HFFc6 (cell line): ENCODE results near the gene VTCN1. TPM values are rescaled to one million over a fixed set of nuclear protein-coding genes. Genes with fewer than 3 reads are reported as not detected.

Experiments used
- DNase-seq: peaks from one replicate; pipeline ENCODE4 v3.0.0-alpha.2; 2018
- H3K27ac Mint-ChIP-seq: 2 replicates; pipeline ENCODE4 v1.8.0; 2020; ENCODE audit warnings: mild to moderate bottlenecking, mixed read lengths
- H3K27me3 Mint-ChIP-seq: 2 replicates; pipeline ENCODE4 v1.8.0; 2021; ENCODE audit warnings: mild to moderate bottlenecking, moderate library complexity, mixed read lengths; ENCODE audit not compliant: insufficient read depth
- H3K36me3 Mint-ChIP-seq: 2 replicates; pipeline ENCODE4 v1.8.0; 2021; ENCODE audit warnings: low read depth, mixed read lengths
- H3K4me1 Mint-ChIP-seq: 2 replicates; pipeline ENCODE4 v1.8.0; 2020; ENCODE audit warnings: low read depth, mixed read lengths
- H3K4me3 Mint-ChIP-seq: 2 replicates; pipeline ENCODE4 v1.8.0; 2020; ENCODE audit warnings: mild to moderate bottlenecking, moderate library complexity, mixed read lengths
- H3K9me3 Mint-ChIP-seq: 2 replicates; pipeline ENCODE4 v1.8.0; 2020; ENCODE audit warnings: mild to moderate bottlenecking, mixed read lengths
- microRNA-seq: library from miRNA; unstranded; fragments of <30 nt; microRNA quantifications from one replicate; pipeline ENCODE4, GENCODE V29; 2019
- total RNA-seq, 6 experiments: library from RNA; stranded (reverse); fragmentation: NEBNext Ultra II Directional; extraction: Animal tissue kit (Norgen Biotek cat#: 25700); gene quantifications; 2 replicates in 1 of 6; 3 replicates in 5 of 6; pipeline ENCODE4 v1.2.3, GENCODE V29; 2021
- TF ChIP-seq, protein P1 (sequence below): fragments of 200-600 bp; sonication (generic); IDR thresholded peaks from 2 replicates; pipeline ENCODE4 v1.5.0; 2021; ENCODE audit warnings: antibody characterized with exemption, mild to moderate bottlenecking

Gene VTCN1
- total RNA-seq, 6 experiments from 2014 or later = not detected

DNA sequence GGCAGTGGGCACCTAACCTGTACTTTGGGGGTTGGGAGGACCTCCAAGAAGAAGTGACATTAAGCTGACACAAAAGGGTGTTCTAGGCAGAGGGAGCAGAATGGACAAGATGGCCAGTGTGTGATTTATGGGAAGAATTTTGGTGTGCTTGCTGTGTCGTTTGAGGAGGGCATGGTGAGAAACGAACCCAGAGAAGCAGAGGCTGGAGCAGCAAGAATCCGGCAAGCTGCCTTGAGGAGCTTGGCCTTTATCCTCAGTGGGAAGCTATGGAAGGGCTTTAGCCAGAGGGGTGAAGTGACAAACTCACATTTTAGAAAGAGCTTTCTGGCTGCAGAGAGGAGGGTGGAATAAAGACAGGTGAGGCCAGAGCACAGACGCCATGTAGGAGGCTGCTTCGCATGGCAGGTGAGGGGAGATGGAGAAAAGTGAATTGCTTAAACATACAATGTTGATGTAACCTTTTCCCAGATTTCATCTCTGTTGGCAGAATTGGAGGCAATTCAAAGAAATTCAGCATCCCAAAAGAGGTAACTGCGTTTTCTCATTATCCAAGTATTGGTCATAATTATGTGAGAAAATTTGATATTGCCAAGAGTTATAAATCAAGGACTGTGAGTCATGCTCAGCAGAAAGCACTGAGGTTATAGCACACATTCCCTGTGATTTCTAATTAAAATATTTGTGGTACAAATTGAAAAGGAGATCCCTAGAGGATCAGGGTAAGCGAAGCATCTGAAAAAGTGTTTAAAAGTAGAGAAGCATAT is 115.7 kb downstream of the VTCN1 start:
- peak; percentile 73 for DNase-seq
- Mint-ChIP-seq H3K4me3 (peak overlapping the region; percentile 81; the same call in 1 of the 2 replicates), H3K4me1 (peaks cover 73% of the 10 kb centered on the region), H3K36me3 (peaks cover 32% of the 10 kb centered on the region), H3K27ac (peak overlapping the region; percentile 99), H3K9me3 (no peaks in the 10 kb centered on the region), H3K27me3 (peaks cover 2% of the 10 kb centered on the region)
- TF ChIP-seq, protein P1, sequence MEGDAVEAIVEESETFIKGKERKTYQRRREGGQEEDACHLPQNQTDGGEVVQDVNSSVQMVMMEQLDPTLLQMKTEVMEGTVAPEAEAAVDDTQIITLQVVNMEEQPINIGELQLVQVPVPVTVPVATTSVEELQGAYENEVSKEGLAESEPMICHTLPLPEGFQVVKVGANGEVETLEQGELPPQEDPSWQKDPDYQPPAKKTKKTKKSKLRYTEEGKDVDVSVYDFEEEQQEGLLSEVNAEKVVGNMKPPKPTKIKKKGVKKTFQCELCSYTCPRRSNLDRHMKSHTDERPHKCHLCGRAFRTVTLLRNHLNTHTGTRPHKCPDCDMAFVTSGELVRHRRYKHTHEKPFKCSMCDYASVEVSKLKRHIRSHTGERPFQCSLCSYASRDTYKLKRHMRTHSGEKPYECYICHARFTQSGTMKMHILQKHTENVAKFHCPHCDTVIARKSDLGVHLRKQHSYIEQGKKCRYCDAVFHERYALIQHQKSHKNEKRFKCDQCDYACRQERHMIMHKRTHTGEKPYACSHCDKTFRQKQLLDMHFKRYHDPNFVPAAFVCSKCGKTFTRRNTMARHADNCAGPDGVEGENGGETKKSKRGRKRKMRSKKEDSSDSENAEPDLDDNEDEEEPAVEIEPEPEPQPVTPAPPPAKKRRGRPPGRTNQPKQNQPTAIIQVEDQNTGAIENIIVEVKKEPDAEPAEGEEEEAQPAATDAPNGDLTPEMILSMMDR = no peak

DNA sequence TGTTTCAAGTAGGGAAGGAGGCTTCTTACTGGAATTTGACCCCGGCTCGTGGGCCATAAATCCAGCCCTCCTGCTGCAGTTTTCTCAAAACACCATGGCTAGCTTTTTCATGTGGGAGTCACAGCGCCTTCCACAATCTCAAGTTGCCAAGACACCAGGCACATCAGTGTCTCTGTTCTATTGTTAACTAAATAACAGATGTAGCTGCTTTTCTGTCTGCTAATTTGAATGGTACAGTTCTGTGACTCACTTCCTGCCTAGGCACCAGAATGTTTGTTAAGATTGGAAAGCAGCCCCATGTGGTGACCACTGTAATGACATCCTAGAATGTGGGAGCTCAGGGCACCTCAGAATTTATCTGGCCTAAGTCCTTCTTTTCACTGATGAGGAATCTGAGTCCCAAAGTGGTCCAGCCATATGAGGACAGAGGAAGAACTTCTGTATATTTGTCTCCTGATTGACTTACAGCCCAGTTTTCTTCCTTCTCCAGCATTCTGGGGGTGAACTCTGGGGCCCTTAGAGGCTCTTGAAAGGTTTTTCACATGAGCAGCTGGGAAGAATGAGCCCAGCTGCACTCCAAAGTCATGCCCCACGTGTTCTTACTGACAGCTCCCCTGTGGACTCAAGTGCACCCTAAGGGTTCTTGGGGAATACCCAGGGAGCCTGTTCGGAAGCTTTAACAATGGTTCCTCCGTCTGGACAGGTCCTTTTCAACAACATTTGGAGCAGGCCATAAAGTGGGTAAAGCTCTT is 116.7 kb downstream of the VTCN1 start:
- no peaks in the 10 kb centered on the region for H3K9me3 Mint-ChIP-seq
- TF ChIP-seq, protein P1 = peak; percentile 79
- H3K27ac Mint-ChIP-seq = peak overlapping the region; percentile 99
- DNase-seq = peak; percentile 94
- H3K4me3 Mint-ChIP-seq = peak overlapping the region; percentile 81
- peaks cover 29% of the 10 kb centered on the region for H3K36me3 Mint-ChIP-seq
- peaks cover 2% of the 10 kb centered on the region for H3K27me3 Mint-ChIP-seq
- peaks cover 73% of the 10 kb centered on the region for H3K4me1 Mint-ChIP-seq

Small RNAs within 50 kb of the gene (microRNA-seq; reads per million reads assigned to microRNA genes)
- gene MIR942 = 16.2 reads per million, percentile 21 among the genes with 10 or more reads in this experiment

Other genes starting within 250 kb of the VTCN1 start
- gene CD101, start 209.2 kb downstream of the VTCN1 start, total RNA-seq = not detected
- 10 to 100 TPM; 18.7 to 28.6 (median 24.2) TPM for gene TTF2, start 150.6 kb downstream of the VTCN1 start, total RNA-seq
- 1 to 10 TPM; 2.1 to 4.4 (median 3.6) TPM for gene TRIM45, start 89.2 kb downstream of the VTCN1 start, total RNA-seq
- 10 to 100 TPM; 38.0 to 45.1 (median 40.7) TPM for gene MAN1A2, start 156.5 kb upstream of the VTCN1 start, total RNA-seq